ENCODE results near the gene CEP131.
"Not testable (repeated sequence)": the region's sequence is repeated elsewhere in the genome, so short reads cannot be mapped to it uniquely, and the experiment has no call there.

CEP131 gene

DNA sequence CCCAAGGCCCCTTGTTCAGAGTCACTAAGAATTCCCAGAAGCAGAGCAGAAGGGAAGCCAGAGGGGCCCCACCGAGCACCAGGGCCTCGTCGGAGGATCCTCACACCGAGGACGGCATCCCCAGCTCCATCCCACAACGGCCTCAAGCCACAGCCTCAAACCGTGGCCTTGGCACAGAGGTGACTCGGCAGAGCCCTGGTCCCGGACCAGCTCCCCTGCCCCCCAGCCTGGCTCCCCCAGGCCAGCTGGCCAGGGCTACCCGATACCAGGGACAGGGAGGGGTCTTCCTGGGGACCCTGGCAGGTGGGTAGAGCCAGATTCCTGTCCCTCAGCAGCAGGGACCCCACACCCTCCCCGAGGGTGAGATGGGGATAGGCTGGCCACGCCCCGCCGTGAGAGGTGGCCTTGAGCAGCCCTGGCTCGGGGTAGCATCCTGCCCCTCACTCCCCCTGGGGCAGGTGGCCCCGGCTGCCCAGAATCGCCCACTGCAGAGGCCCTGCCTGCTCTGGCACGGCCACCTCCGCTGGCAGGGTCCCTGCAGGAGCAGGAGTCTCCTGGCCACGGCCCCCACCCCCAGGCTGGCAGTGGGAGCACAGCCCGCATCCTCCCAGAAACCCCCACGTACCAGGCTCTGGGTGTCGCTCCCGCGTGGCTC lies 63.0 kb downstream of the CEP131 start:
- H3K4me3 ChIP-seq (ENCODE audit: low read length), result no peak overlapping the region
- TF ChIP-seq, protein P1, sequence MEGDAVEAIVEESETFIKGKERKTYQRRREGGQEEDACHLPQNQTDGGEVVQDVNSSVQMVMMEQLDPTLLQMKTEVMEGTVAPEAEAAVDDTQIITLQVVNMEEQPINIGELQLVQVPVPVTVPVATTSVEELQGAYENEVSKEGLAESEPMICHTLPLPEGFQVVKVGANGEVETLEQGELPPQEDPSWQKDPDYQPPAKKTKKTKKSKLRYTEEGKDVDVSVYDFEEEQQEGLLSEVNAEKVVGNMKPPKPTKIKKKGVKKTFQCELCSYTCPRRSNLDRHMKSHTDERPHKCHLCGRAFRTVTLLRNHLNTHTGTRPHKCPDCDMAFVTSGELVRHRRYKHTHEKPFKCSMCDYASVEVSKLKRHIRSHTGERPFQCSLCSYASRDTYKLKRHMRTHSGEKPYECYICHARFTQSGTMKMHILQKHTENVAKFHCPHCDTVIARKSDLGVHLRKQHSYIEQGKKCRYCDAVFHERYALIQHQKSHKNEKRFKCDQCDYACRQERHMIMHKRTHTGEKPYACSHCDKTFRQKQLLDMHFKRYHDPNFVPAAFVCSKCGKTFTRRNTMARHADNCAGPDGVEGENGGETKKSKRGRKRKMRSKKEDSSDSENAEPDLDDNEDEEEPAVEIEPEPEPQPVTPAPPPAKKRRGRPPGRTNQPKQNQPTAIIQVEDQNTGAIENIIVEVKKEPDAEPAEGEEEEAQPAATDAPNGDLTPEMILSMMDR (IDR thresholded peaks at IDR 0.05; ENCODE audit: insufficient read depth, low read depth, low read length, missing control alignments), result no peak
- DNase-seq (ENCODE audit: low read depth), result no peak

DNA sequence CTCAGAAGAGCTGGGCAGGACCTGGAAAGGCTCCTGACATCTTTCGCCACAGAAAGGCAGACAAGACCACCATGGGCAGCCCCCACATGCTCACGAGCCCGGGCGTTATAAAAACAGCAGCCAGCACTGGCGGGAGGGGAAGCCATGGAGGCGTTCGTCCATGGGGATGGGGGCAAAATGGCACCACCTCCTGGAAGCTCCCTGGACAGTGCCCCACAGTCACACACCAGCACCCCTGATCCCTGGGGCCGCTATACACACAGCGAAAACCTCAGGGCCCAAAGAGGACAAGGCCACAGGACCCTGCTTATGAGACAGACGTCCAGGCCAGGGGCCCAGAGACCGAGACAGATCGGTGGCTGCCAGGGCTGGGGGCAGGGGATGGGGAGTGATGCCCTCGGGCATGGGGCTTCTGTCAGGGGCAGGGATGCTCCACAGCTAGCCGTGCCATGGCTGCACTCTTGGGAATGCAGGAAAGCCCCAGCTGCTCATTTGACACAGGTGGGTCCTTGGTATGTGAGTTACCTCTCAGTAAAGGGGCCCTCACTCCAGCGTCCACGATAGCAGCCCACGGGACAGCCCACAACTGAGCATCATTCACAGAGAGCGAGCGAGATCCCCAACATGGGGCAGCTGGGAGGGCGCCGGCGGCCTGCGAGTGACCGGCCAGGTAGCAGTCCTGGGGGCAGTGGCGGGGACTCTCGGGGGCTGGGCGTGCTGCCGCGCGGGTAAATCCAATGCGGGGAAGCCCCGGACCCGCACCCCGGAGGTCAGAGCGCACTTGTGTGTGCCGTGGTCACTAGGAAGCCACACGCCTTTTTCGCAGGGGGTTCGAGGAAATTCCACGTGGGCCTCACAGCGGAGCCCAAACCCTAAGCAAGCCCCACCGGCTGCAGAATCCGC lies 63.8 kb downstream of the CEP131 start:
- TF ChIP-seq, protein P1 (IDR thresholded peaks at IDR 0.05; ENCODE audit: insufficient read depth, low read depth, low read length, missing control alignments), result no peak
- no peak overlapping the region for H3K4me3 ChIP-seq (ENCODE audit: low read length)
- DNase-seq (ENCODE audit: low read depth), result no peak

DNA sequence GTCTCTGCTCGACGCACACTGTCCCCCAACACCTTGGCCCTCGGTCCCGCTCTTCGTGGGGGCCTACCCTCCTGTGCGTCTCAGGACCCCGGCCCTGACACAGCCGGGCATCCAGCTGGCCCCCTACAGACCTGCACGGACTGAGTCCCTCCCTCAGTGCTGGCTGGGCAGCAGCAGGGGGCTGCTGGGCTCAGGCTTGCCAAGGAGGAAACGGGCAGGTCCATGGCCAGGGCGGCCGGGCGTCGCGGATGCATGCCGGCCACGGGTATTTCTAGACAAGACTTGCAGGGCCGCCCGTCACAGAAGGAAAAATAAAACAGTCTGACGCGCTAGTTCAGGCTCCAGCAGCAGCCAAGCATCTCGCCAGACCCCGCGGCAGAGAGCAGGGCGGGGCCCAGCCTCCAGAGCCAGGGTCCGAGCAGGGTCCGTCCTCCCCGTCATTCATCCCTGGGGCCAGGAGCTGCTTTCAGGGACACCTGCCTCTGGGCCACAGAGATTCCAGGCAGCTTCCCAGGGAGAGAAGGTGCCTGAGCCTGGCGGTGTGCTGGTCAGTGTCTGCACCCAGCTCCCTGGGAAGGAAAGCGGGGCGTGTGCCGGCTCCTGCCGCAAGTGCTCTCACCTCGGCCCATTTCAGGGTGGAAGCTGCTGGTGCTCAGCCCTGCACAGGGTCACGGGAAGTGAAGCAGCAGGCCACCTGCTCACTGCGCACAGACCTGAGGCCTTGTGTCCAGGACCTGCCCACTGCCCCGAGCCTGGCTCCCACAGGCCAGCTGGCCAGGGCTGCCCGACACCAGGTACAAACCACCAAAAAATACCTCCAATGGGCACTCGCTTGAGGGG lies 64.7 kb downstream of the CEP131 start:
- H3K4me3 ChIP-seq (ENCODE audit: low read length), result no peak overlapping the region
- TF ChIP-seq, protein P1 (IDR thresholded peaks at IDR 0.05; ENCODE audit: insufficient read depth, low read depth, low read length, missing control alignments), result no peak
- no peak for DNase-seq (ENCODE audit: low read depth)

DNA sequence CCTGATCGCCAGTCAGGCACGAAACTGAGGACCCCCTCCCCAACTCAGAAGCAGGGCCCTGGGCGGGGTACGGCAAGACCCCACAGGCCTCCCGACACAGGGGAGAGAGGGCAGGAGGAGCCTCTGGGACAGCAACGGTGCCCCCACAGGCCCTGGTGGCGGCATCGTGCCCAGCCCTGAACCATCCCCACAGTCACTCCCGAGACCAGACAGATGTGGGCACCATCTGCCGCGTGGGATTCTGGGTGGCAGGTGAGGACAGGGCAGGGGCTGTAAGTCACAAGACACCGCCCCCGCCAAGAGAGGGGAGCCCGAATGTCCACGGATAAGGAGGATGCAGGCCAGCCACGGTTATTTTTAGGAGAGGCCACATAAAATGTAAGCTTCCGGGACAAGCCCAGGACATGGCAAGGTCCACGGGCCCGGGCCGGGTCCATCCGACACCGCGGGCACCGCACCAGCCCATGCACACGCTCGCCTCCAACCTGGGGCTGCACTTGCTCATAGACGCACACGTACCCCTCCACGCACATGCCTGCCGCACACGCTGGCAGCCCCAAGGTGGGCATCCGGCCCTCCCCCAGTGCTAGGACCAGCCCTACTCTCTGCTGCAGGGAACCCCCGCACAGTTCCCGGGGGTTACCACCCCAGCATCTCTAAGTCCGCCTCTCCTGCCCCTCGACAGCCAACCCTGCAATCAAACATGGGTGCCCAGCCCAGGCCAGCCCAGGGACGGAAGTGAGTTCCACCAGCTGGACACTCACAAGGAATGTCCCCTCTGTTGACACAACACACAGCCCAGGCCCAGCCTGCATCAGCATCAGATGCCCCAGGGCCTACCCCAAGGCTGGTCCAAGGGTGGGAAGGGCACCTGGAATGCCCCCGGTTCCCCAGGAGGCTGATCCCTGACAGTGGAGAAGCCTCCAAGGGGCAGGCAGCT lies 65.6 kb downstream of the CEP131 start:
- TF ChIP-seq, protein P1 (IDR thresholded peaks at IDR 0.05; ENCODE audit: insufficient read depth, low read depth, low read length, missing control alignments), result no peak
- DNase-seq (ENCODE audit: low read depth), result no peak

DNA sequence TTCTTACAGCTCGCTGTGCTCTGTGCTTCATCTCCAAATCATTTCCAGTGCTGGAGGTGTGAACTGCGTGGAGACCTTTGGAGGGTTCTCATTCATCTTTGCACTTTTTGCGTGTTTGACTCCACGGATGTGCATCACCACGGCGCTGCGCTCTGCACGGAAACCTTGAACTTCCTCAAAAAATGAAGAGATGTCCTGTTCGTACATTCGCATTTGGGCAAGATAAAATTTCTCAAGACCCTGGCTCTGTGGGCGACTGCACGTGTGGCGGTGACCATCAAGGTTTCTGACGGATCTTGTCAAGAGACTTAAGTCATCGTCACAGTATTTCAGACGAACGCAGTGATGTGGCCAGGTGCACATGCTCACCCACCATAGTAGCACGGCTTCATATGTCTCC lies 67.8 kb downstream of the CEP131 start:
- H3K4me3 ChIP-seq (ENCODE audit: low read length), result no peak overlapping the region
- TF ChIP-seq, protein P1 (IDR thresholded peaks at IDR 0.05; ENCODE audit: insufficient read depth, low read depth, low read length, missing control alignments), result no peak
- no peak for DNase-seq (ENCODE audit: low read depth)

More for the DNA sequence above, 65.6 kb downstream of the CEP131 start:
- H3K4me3 ChIP-seq (ENCODE audit: low read length), result no peak overlapping the region

DNA sequence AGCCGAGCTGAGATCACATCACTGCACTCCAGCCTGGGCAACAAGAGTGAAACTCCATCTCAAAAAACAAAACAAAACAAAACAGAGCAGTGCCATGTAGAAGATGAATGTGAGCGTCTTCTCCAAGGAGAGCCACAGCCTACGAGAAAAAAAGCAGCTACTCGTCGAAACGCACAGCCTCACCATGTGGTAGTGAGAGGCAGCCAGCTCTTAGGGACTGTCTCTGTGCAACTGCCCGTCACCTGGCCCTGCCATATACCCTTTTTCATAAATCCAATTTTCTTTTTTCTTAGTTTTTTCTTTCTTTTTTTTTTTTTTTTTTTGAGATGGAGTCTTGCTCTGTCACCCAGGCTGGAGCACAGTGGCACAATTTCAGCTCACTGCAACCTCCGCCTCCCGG lies 68.7 kb downstream of the CEP131 start:
- not testable (repeated sequence) for H3K4me3 ChIP-seq (ENCODE audit: low read length); DNase-seq (ENCODE audit: low read depth)

All from epithelial cell of esophagus (primary cell).